GM10266 (cell line): ENCODE data around the gene HOXA9.

ENCODE experiments used
- DNase-seq: peaks from one replicate; pipeline ENCODE4 v3.0.0; 2012; ENCODE audit errors: extremely low spot score
- CTCF ChIP-seq: IDR thresholded peaks from 2 replicates; pipeline ENCODE4 v1.5.1; 2012; ENCODE audit warnings: mild to moderate bottlenecking, low read depth; ENCODE audit not compliant: control insufficient read depth, insufficient read depth; ENCODE audit errors: missing control alignments

The HOXA9 gene

GRCh38 chr7:27150568-27151340 is 14.6 kb downstream of the HOXA9 start:
- DNase-seq, result peak; percentile 93
- TF ChIP-seq CTCF, result peak; percentile 91

GRCh38 chr7:27149842-27150567 is 15.3 kb downstream of the HOXA9 start:
- no peak for DNase-seq
- TF ChIP-seq CTCF, result no peak

- no peak for TF ChIP-seq CTCF
Measured at GRCh38 chr7:27148756-27149641, 16.3 kb downstream of the HOXA9 start.

GRCh38 chr7:27148031-27148755 is 17.1 kb downstream of the HOXA9 start:
- DNase-seq, result no peak

More at GRCh38 chr7:27148756-27149641, 16.3 kb downstream of the HOXA9 start:
- DNase-seq, result no peak

GRCh38 chr7:27147199-27148030 is 17.9 kb downstream of the HOXA9 start, which contains the start of gene HOXA6:
HOXA6 (minus strand) TSS chr7:27147774; CDS start chr7:27147749, 25 bp downstream.
- no peak for DNase-seq
- TF ChIP-seq CTCF, result no peak

More at GRCh38 chr7:27148031-27148755, 17.1 kb downstream of the HOXA9 start:
- TF ChIP-seq CTCF, result no peak
